H1 (cell line): Measurements from ENCODE around the gene PTPRD. TPM values are rescaled to one million over a fixed set of nuclear protein-coding genes. Genes with fewer than 3 reads are reported as not detected.

Source experiments
- CTCF ChIA-PET: fragments of 300-600 bp; sonication (Branson Sonifier 250); formaldehyde crosslinking; loops from one replicate; lab custom pipeline; 2021; ENCODE audit not compliant: partially characterized antibody; lab: Charles Lee
- POLR2A ChIA-PET: fragments of 300-600 bp; sonication (Branson Sonifier 250); formaldehyde crosslinking; loops from one replicate; lab custom pipeline; 2021; ENCODE audit warnings: inconsistent platforms; ENCODE audit not compliant: partially characterized antibody; lab: Charles Lee
- DNase-seq, 2 experiments: peaks; one replicate each; pipeline versions ENCODE4 v3.0.0 to v3.0.0-alpha.2; 2010 to 2022; ENCODE audit warnings: low spot score in 2 of 2, low read depth in 1 of 2, mixed read lengths in 1 of 2
- FAIRE-seq: peaks from 2 replicates; lab custom pipeline; 2011; peaks lifted over from hg19 to GRCh38; lab: Jason Lieb, UNC
- H2AFZ ChIP-seq: 2 replicates; pipeline ENCODE4 v1.8.1; 2012; ENCODE audit warnings: low read length, inconsistent platforms
- H2AK5ac ChIP-seq: 2 replicates; pipeline ENCODE4 v1.6.1; 2013; ENCODE audit warnings: low read depth, low read length
- H2BK120ac ChIP-seq: replicated peaks from 2 replicates; pipeline ENCODE3; 2013; ENCODE audit warnings: low read depth, low read length, inconsistent platforms
- H2BK12ac ChIP-seq: 2 replicates; pipeline ENCODE4 v1.6.1; 2013; ENCODE audit warnings: low read depth, low read length
- H2BK15ac ChIP-seq: 2 replicates; pipeline ENCODE4 v1.6.1; 2013; ENCODE audit warnings: low read length
- H2BK20ac ChIP-seq: 2 replicates; pipeline ENCODE4 v1.6.1; 2013; ENCODE audit warnings: low read length
- H2BK5ac ChIP-seq: 2 replicates; pipeline ENCODE4 v1.6.1; 2013; ENCODE audit warnings: low read depth, low read length
- H3K14ac ChIP-seq: 2 replicates; pipeline ENCODE4 v1.6.1; 2013; ENCODE audit warnings: inconsistent platforms; ENCODE audit not compliant: insufficient read length
- H3K18ac ChIP-seq: 2 replicates; pipeline ENCODE4 v1.6.1; 2013; ENCODE audit warnings: low read length; ENCODE audit errors: extremely low read depth
- H3K23ac ChIP-seq: 2 replicates; pipeline ENCODE4 v1.6.1; 2013; ENCODE audit warnings: inconsistent platforms; ENCODE audit not compliant: insufficient read length
- H3K23me2 ChIP-seq: 2 replicates; pipeline ENCODE4 v1.6.1; 2013; ENCODE audit warnings: low read depth, low read length
- H3K27ac ChIP-seq: 2 replicates; pipeline ENCODE4 v1.6.1; 2011; ENCODE audit warnings: low read depth, low read length, inconsistent platforms
- H3K27me3 ChIP-seq, 4 experiments: replicated peaks in 1 of 4; 1 replicate in 1 of 4; 2 replicates in 3 of 4; pipeline versions ENCODE4 v1.6.1 to v1.8.1; 2011 to 2013; ENCODE audit warnings: low read length in 3 of 4, mild to moderate bottlenecking in 3 of 4, inconsistent platforms in 2 of 4, mixed read lengths in 2 of 4, moderate library complexity in 1 of 4; ENCODE audit not compliant: control insufficient read depth in 3 of 4, insufficient read depth in 3 of 4; ENCODE audit errors: extremely low read depth in 1 of 4
- H3K36me3 ChIP-seq, 4 experiments: 2 replicates each; pipeline versions ENCODE4 v1.6.1 to v1.8.1; 2011 to 2013; ENCODE audit warnings: mild to moderate bottlenecking in 4 of 4, low read length in 3 of 4, moderate library complexity in 2 of 4, control low read depth in 1 of 4, inconsistent platforms in 1 of 4; ENCODE audit not compliant: insufficient read depth in 4 of 4, control insufficient read depth in 2 of 4
- H3K4ac ChIP-seq: replicated peaks from 2 replicates; pipeline ENCODE3; 2013; ENCODE audit warnings: low read length, low read depth, mixed read lengths, inconsistent platforms; ENCODE audit not compliant: insufficient read length
- H3K4me1 ChIP-seq, 4 experiments: replicated peaks in 1 of 4; 1 replicate in 1 of 4; 2 replicates in 3 of 4; pipeline versions ENCODE4 v1.6.1 to v1.8.1; 2011 to 2013; ENCODE audit warnings: low read length in 3 of 4, inconsistent platforms in 2 of 4, mixed read lengths in 1 of 4; ENCODE audit not compliant: insufficient read depth in 4 of 4, control insufficient read depth in 3 of 4
- H3K4me2 ChIP-seq, 2 experiments: 2 replicates each; pipeline versions ENCODE4 v1.6.1 to v1.8.1; 2011 to 2013; ENCODE audit warnings: low read depth in 2 of 2, low read length in 2 of 2, control low read depth in 1 of 2, inconsistent platforms in 1 of 2, mild to moderate bottlenecking in 1 of 2; ENCODE audit not compliant: insufficient read depth in 1 of 2
- H3K4me3 ChIP-seq, 4 experiments: fragments of 200-600, 300-600 bp in 1 of 4; sonication (generic), shearing (Covaris generic), sonication (Bioruptor Twin) in 1 of 4; 2 replicates each; pipeline versions ENCODE4 v1.5.1 to v1.8.1; 2011 to 2016; ENCODE audit warnings: low read length in 4 of 4, low read depth in 3 of 4, control low read depth in 2 of 4, inconsistent platforms in 2 of 4, mild to moderate bottlenecking in 2 of 4, mixed read lengths in 1 of 4, moderate library complexity in 1 of 4; ENCODE audit not compliant: insufficient read depth in 2 of 4; ENCODE audit errors: extremely low read depth in 1 of 4
- H3K56ac ChIP-seq: replicated peaks from 2 replicates; pipeline ENCODE3; 2013; ENCODE audit warnings: low read depth, mild to moderate bottlenecking, mixed read lengths, low read length, inconsistent platforms; ENCODE audit not compliant: insufficient read length
- H3K79me1 ChIP-seq: 2 replicates; pipeline ENCODE4 v1.6.1; 2013; ENCODE audit warnings: low read depth, low read length, control low read depth
- H3K79me2 ChIP-seq, 2 experiments: 2 replicates each; pipeline versions ENCODE4 v1.6.1 to v1.8.1; 2012 to 2013; ENCODE audit warnings: low read length in 2 of 2, mild to moderate bottlenecking in 2 of 2, inconsistent platforms in 1 of 2; ENCODE audit not compliant: insufficient read depth in 2 of 2, control insufficient read depth in 1 of 2
- H3K9ac ChIP-seq, 4 experiments: replicated peaks in 1 of 4; 1 replicate in 1 of 4; 2 replicates in 3 of 4; pipeline versions ENCODE4 v1.6.1 to v1.8.1; 2011 to 2013; ENCODE audit warnings: low read depth in 3 of 4, low read length in 3 of 4, control low read depth in 2 of 4, mild to moderate bottlenecking in 2 of 4, moderate library complexity in 2 of 4, inconsistent platforms in 1 of 4; ENCODE audit errors: extremely low read depth in 1 of 4
- H3K9me3 ChIP-seq, 2 experiments: 2 replicates each; pipeline versions ENCODE4 v1.6.1 to v1.8.1; 2012 to 2013; ENCODE audit warnings: mild to moderate bottlenecking in 2 of 2, moderate library complexity in 2 of 2, control low read depth in 1 of 2, inconsistent platforms in 1 of 2, low read depth in 1 of 2, low read length in 1 of 2, mixed read lengths in 1 of 2; ENCODE audit not compliant: insufficient read depth in 2 of 2
- H4K20me1 ChIP-seq, 2 experiments: replicated peaks in 1 of 2; 2 replicates each; pipeline versions ENCODE3 to v1.8.1; 2011 to 2013; ENCODE audit warnings: inconsistent platforms in 2 of 2, low read length in 2 of 2, mild to moderate bottlenecking in 1 of 2; ENCODE audit not compliant: insufficient read depth in 2 of 2, control insufficient read depth in 1 of 2
- H4K5ac ChIP-seq: 2 replicates; pipeline ENCODE4 v1.6.1; 2013; ENCODE audit warnings: low read length, low read depth, mixed read lengths, inconsistent platforms; ENCODE audit not compliant: insufficient read length
- H4K8ac ChIP-seq: 2 replicates; pipeline ENCODE4 v1.8.0; 2013; ENCODE audit warnings: mild to moderate bottlenecking, moderate library complexity, low read length, inconsistent platforms; ENCODE audit not compliant: insufficient read depth; ENCODE audit errors: extremely low read depth
- H4K91ac ChIP-seq: replicated peaks from 2 replicates; pipeline ENCODE3; 2013; ENCODE audit warnings: low read length, mixed read lengths, inconsistent platforms; ENCODE audit not compliant: insufficient read length
- CBX8 ChIP-seq: fragments of 300-800, 300-1000 bp; sonication (generic); IDR thresholded peaks from 2 replicates; pipeline ENCODE4 v1.7.1; 2016; ENCODE audit warnings: low read depth, low read length, borderline replicate concordance
- EP300 ChIP-seq, 2 experiments: IDR thresholded peaks; 1 replicate in 1 of 2; 2 replicates in 1 of 2; pipeline ENCODE4 v1.6.1; 2011 to 2012; ENCODE audit warnings: low read depth in 2 of 2, low read length in 2 of 2, mild to moderate bottlenecking in 2 of 2, borderline replicate concordance in 1 of 2, inconsistent platforms in 1 of 2, moderate library complexity in 1 of 2
- EZH2 ChIP-seq: fragments of 200-600 bp; sonication (generic); IDR thresholded peaks from 2 replicates; pipeline ENCODE4 v1.7.1; 2012; ENCODE audit warnings: low read depth, mild to moderate bottlenecking, moderate library complexity, low read length, inconsistent platforms; ENCODE audit not compliant: severe bottlenecking
- HDAC6 ChIP-seq: IDR thresholded peaks from one replicate; pipeline ENCODE4 v1.7.1; 2012; ENCODE audit warnings: low read depth, mild to moderate bottlenecking, inconsistent platforms, low read length, moderate library complexity
- PHF8 ChIP-seq: fragments of 200-600 bp; sonication (generic); conservative IDR thresholded peaks from 2 replicates; pipeline ENCODE4 v1.7.1; 2012; ENCODE audit warnings: low read depth, mild to moderate bottlenecking, inconsistent platforms, low read length, moderate library complexity
- RNF2 ChIP-seq: fragments of 200-900, 300-1000 bp; sonication (generic); IDR thresholded peaks from 2 replicates; pipeline ENCODE4 v1.7.1; 2016; ENCODE audit warnings: borderline replicate concordance, low read depth, mild to moderate bottlenecking, antibody characterized with exemption, low read length; ENCODE audit not compliant: poor library complexity, severe bottlenecking; ENCODE audit errors: missing control alignments
- RXRA ChIP-seq: IDR thresholded peaks from 2 replicates; pipeline ENCODE4 v1.6.1; 2011; ENCODE audit warnings: low read depth, mild to moderate bottlenecking, low read length, moderate library complexity; ENCODE audit not compliant: insufficient read depth
- SP1 ChIP-seq: IDR thresholded peaks from 2 replicates; pipeline ENCODE4 v1.6.1; 2011; ENCODE audit warnings: low read depth, low read length
- SRF ChIP-seq: IDR thresholded peaks from 2 replicates; pipeline ENCODE4 v1.6.1; 2011; ENCODE audit warnings: mild to moderate bottlenecking, low read depth, low read length, moderate library complexity
- WGBS, 2 experiments: shearing (Covaris generic) in 1 of 2; methylation state at CpG; one replicate each; pipeline versions ENCODE4 v1.1.6 to v1.1.7; 2013 to 2015; ENCODE audit warnings: low lambda C conversion rate in 2 of 2, mixed read lengths in 2 of 2, inconsistent platforms in 1 of 2, low coverage in 1 of 2, missing lambda C conversion rate in 1 of 2; ENCODE audit not compliant: insufficient replicate concordance in 2 of 2, insufficient coverage in 1 of 2, insufficient read length in 1 of 2; ENCODE audit errors: extremely low coverage in 1 of 2, missing lambda C conversion rate in 1 of 2; 5-methylcytosine and 5-hydroxymethylcytosine counted together
- polyA plus RNA-seq, 7 experiments: library from polyadenylated mRNA; depleted of rRNA in 3 of 7; stranded (reverse) in 5 of 7; unstranded in 2 of 7; fragments of >200 nt in 5 of 7; fragments of 200-250 nt in 2 of 7; gene quantifications; 1 replicate in 5 of 7; 2 replicates in 1 of 7; 4 replicates in 1 of 7; pipeline versions ENCODE4 v1.2.1 to v1.2.3, GENCODE V29; 2011 to 2013; ENCODE audit warnings: missing spikeins in 2 of 7, mixed read lengths in 2 of 7
- total RNA-seq: library from RNA; stranded (reverse); fragmentation: NEBNext Ultra II Directional; extraction: Animal tissue kit (Norgen Biotek cat#: 25700); gene quantifications from 2 replicates; pipeline ENCODE4 v1.2.1, GENCODE V29; 2021
- TF ChIP-seq, protein P1 (sequence below), 3 experiments: IDR thresholded peaks; 1 replicate in 2 of 3; 2 replicates in 1 of 3; pipeline versions ENCODE4 v1.5.1 to v1.6.1; 2011; ENCODE audit warnings: low read length in 3 of 3, mild to moderate bottlenecking in 3 of 3, inconsistent platforms in 2 of 3, low read depth in 1 of 3, moderate library complexity in 1 of 3; ENCODE audit not compliant: insufficient read depth in 1 of 3; ENCODE audit errors: control extremely low read depth in 1 of 3

PTPRD gene
- total and polyA plus RNA-seq, 2 of the 8 experiments (the other 6 are each of a cell fraction or from before 2014, with no cell fraction given), result 17.2 to 77.0 TPM

DNA sequence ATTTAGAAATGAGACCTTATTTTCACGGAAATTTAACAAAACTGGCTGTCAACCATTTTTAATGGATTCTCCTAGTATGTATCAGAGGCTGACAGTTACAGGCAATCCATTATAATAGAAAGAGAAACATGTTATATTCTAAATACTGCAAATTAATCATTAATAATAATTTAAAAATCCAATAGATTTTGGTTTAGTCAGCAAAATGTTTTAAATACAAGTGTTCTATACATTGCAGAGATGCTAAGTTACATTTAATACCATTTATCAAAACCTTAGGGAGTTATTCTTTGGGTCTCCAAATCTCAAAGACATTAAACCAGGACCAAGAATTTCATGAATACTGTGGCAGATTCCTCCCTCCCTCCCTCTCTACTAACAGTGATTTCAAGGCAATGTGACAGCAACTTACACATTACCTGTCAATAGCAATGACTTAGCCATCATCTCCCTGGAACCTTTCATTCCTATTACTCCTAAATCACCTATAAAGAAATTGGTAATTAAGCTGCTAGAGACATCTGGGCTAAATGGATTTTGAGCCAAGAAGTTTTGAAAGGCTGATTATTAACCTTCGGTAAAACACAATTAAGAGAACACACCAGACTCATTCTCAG, 2044.7 kb downstream of the PTPRD start:
- ChIA-PET POLR2A (no interaction called here), CTCF (no interaction called here)
- no peak overlapping the region for H3K27ac ChIP-seq
- no peak overlapping the region for H3K4me2 ChIP-seq
- no peaks in the 10 kb centered on the region for H3K27me3 ChIP-seq
- FAIRE-seq, result no peak
- 89% methylated on average over 2 of the region's 2 CpGs; no CpG with 5 or more reads in 1 of the 2 experiments for WGBS, 2 experiments
- no peak overlapping the region for H3K18ac ChIP-seq
- H4K8ac ChIP-seq, result no peak overlapping the region
- H3K4me1 ChIP-seq, result no peaks in the 10 kb centered on the region
- no peak overlapping the region for H3K9ac ChIP-seq
- H3K4ac ChIP-seq, result no peak overlapping the region
- no peak overlapping the region for H2AFZ ChIP-seq
- H4K5ac ChIP-seq, result no peak overlapping the region
- no peaks in the 10 kb centered on the region for H3K9me3 ChIP-seq
- H2BK5ac ChIP-seq, result no peak overlapping the region
- no peak for DNase-seq
- no peak overlapping the region for H3K56ac ChIP-seq
- H2BK120ac ChIP-seq, result no peak overlapping the region
- H2BK12ac ChIP-seq, result no peak overlapping the region
- no peak overlapping the region for H3K4me3 ChIP-seq
- no peak overlapping the region for H3K14ac ChIP-seq
- no peak overlapping the region for H2BK15ac ChIP-seq
- H4K91ac ChIP-seq, result no peak overlapping the region
- H2AK5ac ChIP-seq, result no peak overlapping the region
- H3K79me2 ChIP-seq, result no peaks in the 10 kb centered on the region
- no peaks in the 10 kb centered on the region for H4K20me1 ChIP-seq
- H3K79me1 ChIP-seq, result no peaks in the 10 kb centered on the region
- H3K23ac ChIP-seq, result no peak overlapping the region
- no peaks in the 10 kb centered on the region for H3K36me3 ChIP-seq
- no peak overlapping the region for H2BK20ac ChIP-seq
- H3K23me2 ChIP-seq, result no peaks in the 10 kb centered on the region; the same call in 1 of the 2 replicates
- no peak for TF ChIP-seq PHF8
- TF ChIP-seq EZH2, result no peak
- TF ChIP-seq RXRA, result no peak
- no peak for TF ChIP-seq HDAC6
- no peak for TF ChIP-seq SRF
- no peak for TF ChIP-seq RNF2
- TF ChIP-seq, protein P1, sequence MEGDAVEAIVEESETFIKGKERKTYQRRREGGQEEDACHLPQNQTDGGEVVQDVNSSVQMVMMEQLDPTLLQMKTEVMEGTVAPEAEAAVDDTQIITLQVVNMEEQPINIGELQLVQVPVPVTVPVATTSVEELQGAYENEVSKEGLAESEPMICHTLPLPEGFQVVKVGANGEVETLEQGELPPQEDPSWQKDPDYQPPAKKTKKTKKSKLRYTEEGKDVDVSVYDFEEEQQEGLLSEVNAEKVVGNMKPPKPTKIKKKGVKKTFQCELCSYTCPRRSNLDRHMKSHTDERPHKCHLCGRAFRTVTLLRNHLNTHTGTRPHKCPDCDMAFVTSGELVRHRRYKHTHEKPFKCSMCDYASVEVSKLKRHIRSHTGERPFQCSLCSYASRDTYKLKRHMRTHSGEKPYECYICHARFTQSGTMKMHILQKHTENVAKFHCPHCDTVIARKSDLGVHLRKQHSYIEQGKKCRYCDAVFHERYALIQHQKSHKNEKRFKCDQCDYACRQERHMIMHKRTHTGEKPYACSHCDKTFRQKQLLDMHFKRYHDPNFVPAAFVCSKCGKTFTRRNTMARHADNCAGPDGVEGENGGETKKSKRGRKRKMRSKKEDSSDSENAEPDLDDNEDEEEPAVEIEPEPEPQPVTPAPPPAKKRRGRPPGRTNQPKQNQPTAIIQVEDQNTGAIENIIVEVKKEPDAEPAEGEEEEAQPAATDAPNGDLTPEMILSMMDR (IDR thresholded peaks at IDR 0.05; ENCODE audit: control extremely low read depth in 1 of 3, insufficient read depth in 1 of 3, low read depth in 1 of 3, low read length in 3 of 3), result no peak
- no peak for TF ChIP-seq EP300 (IDR thresholded peaks at IDR 0.05; ENCODE audit: borderline replicate concordance in 1 of 2, low read depth in 2 of 2, low read length in 2 of 2)
- no peak for TF ChIP-seq SP1
- no peak for TF ChIP-seq CBX8
